GM23338 (cell line): ENCODE data around the gene IL1R1. TPM values are rescaled to one million over a fixed set of nuclear protein-coding genes. Genes with fewer than 3 reads are reported as not detected.

Experiments
- ATAC-seq: fragments of 200-7000 bp; cut with Tn5 transposase; 3 replicates; pipeline ENCODE4 v1.9.1; 2020
- DNase-seq: peaks from one replicate; pipeline ENCODE4 v3.0.0-alpha.2; 2015; ENCODE audit warnings: low spot score
- H2AFZ ChIP-seq: fragments of 200-600 bp; sonication (generic); 2 replicates; pipeline ENCODE4 v1.8.0; 2016; ENCODE audit warnings: antibody characterized with exemption, mild to moderate bottlenecking, moderate library complexity
- H3F3A ChIP-seq: fragments of 200-600 bp; sonication (generic); replicated peaks from 2 replicates; pipeline ENCODE4 v1.8.0; 2017; ENCODE audit warnings: antibody characterized with exemption, mixed run types, low read depth
- H3K27ac ChIP-seq: fragments of 200-600 bp; sonication (generic); 2 replicates; pipeline ENCODE4 v1.6.1; 2016; ENCODE audit warnings: low read depth
- H3K27me3 ChIP-seq: fragments of 200-600 bp; sonication (generic); 2 replicates; pipeline ENCODE4 v1.8.0; 2016; ENCODE audit warnings: mild to moderate bottlenecking, mixed run types, moderate library complexity; ENCODE audit not compliant: insufficient read depth
- H3K36me3 ChIP-seq: fragments of 200-600 bp; sonication (generic); 2 replicates; pipeline ENCODE4 v1.8.0; 2016; ENCODE audit warnings: mild to moderate bottlenecking; ENCODE audit not compliant: insufficient read depth
- H3K4me1 ChIP-seq: fragments of 200-600 bp; sonication (generic); 2 replicates; pipeline ENCODE4 v1.8.0; 2016; ENCODE audit warnings: mild to moderate bottlenecking, moderate library complexity; ENCODE audit not compliant: insufficient read depth
- H3K4me2 ChIP-seq: fragments of 200-600 bp; sonication (generic); 2 replicates; pipeline ENCODE4 v1.7.1; 2017; ENCODE audit warnings: mixed run types
- H3K4me3 ChIP-seq: fragments of 200-600 bp; sonication (generic); 2 replicates; pipeline ENCODE4 v1.6.1; 2016; ENCODE audit warnings: mixed run types
- H3K79me2 ChIP-seq: fragments of 200-600 bp; sonication (generic); replicated peaks from 2 replicates; pipeline ENCODE4 v1.8.0; 2017; ENCODE audit warnings: mild to moderate bottlenecking; ENCODE audit not compliant: insufficient read depth
- H3K9me2 ChIP-seq: fragments of 200-600 bp; sonication (generic); 2 replicates; pipeline ENCODE4 v1.8.0; 2017; ENCODE audit not compliant: insufficient read depth
- H4K20me1 ChIP-seq: fragments of 200-600 bp; sonication (generic); replicated peaks from 2 replicates; pipeline ENCODE4 v1.8.0; 2017; ENCODE audit warnings: mild to moderate bottlenecking; ENCODE audit not compliant: insufficient read depth
- H3K27ac Mint-ChIP-seq: 2 replicates; pipeline ENCODE4 v1.8.0; 2020; ENCODE audit warnings: inconsistent platforms, mild to moderate bottlenecking, moderate library complexity, mixed read lengths
- H3K27me3 Mint-ChIP-seq: 3 replicates; pipeline ENCODE4 v1.8.0; 2022; ENCODE audit warnings: low read depth, mild to moderate bottlenecking, moderate library complexity, mixed read lengths, inconsistent platforms; ENCODE audit not compliant: insufficient read depth, poor library complexity
- H3K36me3 Mint-ChIP-seq: 3 replicates; pipeline ENCODE4 v1.8.0; 2021; ENCODE audit warnings: low read depth, mild to moderate bottlenecking, inconsistent platforms, moderate library complexity, mixed read lengths
- H3K4me1 Mint-ChIP-seq: 3 replicates; pipeline ENCODE4 v1.8.0; 2020; ENCODE audit warnings: mild to moderate bottlenecking, inconsistent platforms, mixed read lengths
- H3K4me3 Mint-ChIP-seq: 3 replicates; pipeline ENCODE4 v1.8.0; 2021; ENCODE audit warnings: moderate library complexity, mild to moderate bottlenecking, inconsistent platforms, mixed read lengths
- H3K9me3 Mint-ChIP-seq: 3 replicates; pipeline ENCODE4 v1.8.0; 2020; ENCODE audit warnings: moderate library complexity, mild to moderate bottlenecking, inconsistent platforms, mixed read lengths
- CREB1 ChIP-seq: fragments of 250-450 bp; sonication (Bioruptor Pico); IDR thresholded peaks from 2 replicates; pipeline ENCODE4 v1.5.0; 2020; ENCODE audit warnings: low read depth, mild to moderate bottlenecking, moderate library complexity
- CTCF ChIP-seq, 2 experiments: fragments of 200-600 bp in 1 of 2; sonication (generic) in 1 of 2; conservative IDR thresholded peaks; 2 replicates each; pipeline versions ENCODE4 v1.5.1 to v1.6.1; 2016 to 2017; ENCODE audit warnings: antibody characterized with exemption in 2 of 2, low read depth in 2 of 2, mild to moderate bottlenecking in 2 of 2, moderate library complexity in 1 of 2
- ETS1 ChIP-seq: IDR thresholded peaks from 2 replicates; pipeline ENCODE4 v1.6.1; 2016; ENCODE audit warnings: antibody characterized with exemption
- ZNF462 ChIP-seq: fragments of 250-450 bp; sonication (Bioruptor Pico); IDR thresholded peaks from 2 replicates; pipeline ENCODE4 v1.5.0; 2020; ENCODE audit warnings: mild to moderate bottlenecking, moderate library complexity
- polyA plus RNA-seq: library from polyadenylated mRNA; unstranded; fragments of >200 nt; fragmentation: Nextera tagmentation; extraction: Ambion mirVana; gene quantifications from 2 replicates; pipeline ENCODE4 v1.2.1, GENCODE V29; 2016
- total RNA-seq: library from RNA; depleted of rRNA; stranded (reverse); fragments of >200 nt; shearing (Covaris generic); gene quantifications from 2 replicates; pipeline ENCODE4 v1.2.3, GENCODE V29; 2014

IL1R1 gene
- total and polyA plus RNA-seq, 2 experiments from 2014 or later = 0.17 TPM; not detected in 1

GRCh38 chr2:102179788-102180686, 37.5 kb downstream of the IL1R1 start:
- H3K4me2 ChIP-seq = no peak overlapping the region
- H3K27ac Mint-ChIP-seq = no peak overlapping the region
- H3K4me1 Mint-ChIP-seq = peaks cover 3% of the 10 kb centered on the region; the same call in 1 of the 3 replicates
- peak; percentile 35; the same call in 1 of the 3 replicates for ATAC-seq
- H3K36me3 ChIP-seq = no peaks in the 10 kb centered on the region
- TF ChIP-seq ETS1 = no peak
- TF ChIP-seq ZNF462 (CRISPR knock-in tag) = no peak
- no peak for TF ChIP-seq CTCF (conservative IDR thresholded peaks at IDR 0.05; ENCODE audit: low read depth in 2 of 2)
- no peak for TF ChIP-seq CREB1 (CRISPR knock-in tag)
- H3K36me3 Mint-ChIP-seq = no peaks in the 10 kb centered on the region
- no peak overlapping the region for H3K27ac ChIP-seq
- peak; percentile 5 for DNase-seq
- no peaks in the 10 kb centered on the region for H4K20me1 ChIP-seq
- no peaks in the 10 kb centered on the region; the same call in 1 of the 2 replicates for H3K4me1 ChIP-seq
- no peak overlapping the region for H3K4me3 Mint-ChIP-seq
- H2AFZ ChIP-seq = no peak overlapping the region
- no peaks in the 10 kb centered on the region for H3K79me2 ChIP-seq
- no peaks in the 10 kb centered on the region for H3K27me3 Mint-ChIP-seq
- no peaks in the 10 kb centered on the region for H3K9me3 Mint-ChIP-seq
- H3K27me3 ChIP-seq = no peaks in the 10 kb centered on the region
- no peaks in the 10 kb centered on the region for H3K9me2 ChIP-seq
- H3K4me3 ChIP-seq = no peak overlapping the region
- H3F3A ChIP-seq = no peaks in the 10 kb centered on the region
